C4-2B (cell line): ENCODE measurements around the gene NRN1L.
A peak's percentile ranks its signal among the peaks of the same experiment; 100 is the strongest.

Experiments
- H3K27ac ChIP-seq: fragments of 450-650 bp; 2 replicates; pipeline ENCODE4 v1.5.1; 2017
- ZFX ChIP-seq: fragments of 450-650 bp; IDR thresholded peaks from 2 replicates; pipeline ENCODE4 v1.6.1; 2017
- TF ChIP-seq, protein P1 (sequence below): fragments of 450-650 bp; conservative IDR thresholded peaks from 2 replicates; pipeline ENCODE4 v1.5.1; 2017; ENCODE audit warnings: mild to moderate bottlenecking

NRN1L gene

DNA sequence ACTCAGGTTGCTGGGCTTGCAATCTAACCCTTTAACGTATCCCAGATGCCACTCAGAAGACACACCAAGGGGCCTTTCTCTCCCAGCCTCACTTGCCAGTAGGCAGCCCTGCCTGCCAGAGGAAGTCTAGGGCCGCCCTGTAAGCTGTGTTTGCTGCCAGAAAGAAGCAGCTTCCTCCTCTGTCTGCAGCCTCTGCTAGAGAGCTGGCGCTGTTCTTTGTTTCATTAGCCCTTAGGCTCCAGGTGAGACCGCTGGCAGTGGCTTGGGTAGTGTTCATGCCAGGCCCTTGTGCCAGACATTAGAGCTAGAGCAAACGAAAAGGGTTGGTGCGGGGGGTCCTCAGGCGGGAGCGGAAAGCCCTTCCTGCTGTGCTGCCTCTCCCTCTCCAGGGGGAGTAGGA is 38.1 kb downstream of the NRN1L start:
- TF ChIP-seq, protein P1, sequence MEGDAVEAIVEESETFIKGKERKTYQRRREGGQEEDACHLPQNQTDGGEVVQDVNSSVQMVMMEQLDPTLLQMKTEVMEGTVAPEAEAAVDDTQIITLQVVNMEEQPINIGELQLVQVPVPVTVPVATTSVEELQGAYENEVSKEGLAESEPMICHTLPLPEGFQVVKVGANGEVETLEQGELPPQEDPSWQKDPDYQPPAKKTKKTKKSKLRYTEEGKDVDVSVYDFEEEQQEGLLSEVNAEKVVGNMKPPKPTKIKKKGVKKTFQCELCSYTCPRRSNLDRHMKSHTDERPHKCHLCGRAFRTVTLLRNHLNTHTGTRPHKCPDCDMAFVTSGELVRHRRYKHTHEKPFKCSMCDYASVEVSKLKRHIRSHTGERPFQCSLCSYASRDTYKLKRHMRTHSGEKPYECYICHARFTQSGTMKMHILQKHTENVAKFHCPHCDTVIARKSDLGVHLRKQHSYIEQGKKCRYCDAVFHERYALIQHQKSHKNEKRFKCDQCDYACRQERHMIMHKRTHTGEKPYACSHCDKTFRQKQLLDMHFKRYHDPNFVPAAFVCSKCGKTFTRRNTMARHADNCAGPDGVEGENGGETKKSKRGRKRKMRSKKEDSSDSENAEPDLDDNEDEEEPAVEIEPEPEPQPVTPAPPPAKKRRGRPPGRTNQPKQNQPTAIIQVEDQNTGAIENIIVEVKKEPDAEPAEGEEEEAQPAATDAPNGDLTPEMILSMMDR = no peak
- TF ChIP-seq ZFX = no peak
- H3K27ac ChIP-seq = peak overlapping the region; percentile 83

DNA sequence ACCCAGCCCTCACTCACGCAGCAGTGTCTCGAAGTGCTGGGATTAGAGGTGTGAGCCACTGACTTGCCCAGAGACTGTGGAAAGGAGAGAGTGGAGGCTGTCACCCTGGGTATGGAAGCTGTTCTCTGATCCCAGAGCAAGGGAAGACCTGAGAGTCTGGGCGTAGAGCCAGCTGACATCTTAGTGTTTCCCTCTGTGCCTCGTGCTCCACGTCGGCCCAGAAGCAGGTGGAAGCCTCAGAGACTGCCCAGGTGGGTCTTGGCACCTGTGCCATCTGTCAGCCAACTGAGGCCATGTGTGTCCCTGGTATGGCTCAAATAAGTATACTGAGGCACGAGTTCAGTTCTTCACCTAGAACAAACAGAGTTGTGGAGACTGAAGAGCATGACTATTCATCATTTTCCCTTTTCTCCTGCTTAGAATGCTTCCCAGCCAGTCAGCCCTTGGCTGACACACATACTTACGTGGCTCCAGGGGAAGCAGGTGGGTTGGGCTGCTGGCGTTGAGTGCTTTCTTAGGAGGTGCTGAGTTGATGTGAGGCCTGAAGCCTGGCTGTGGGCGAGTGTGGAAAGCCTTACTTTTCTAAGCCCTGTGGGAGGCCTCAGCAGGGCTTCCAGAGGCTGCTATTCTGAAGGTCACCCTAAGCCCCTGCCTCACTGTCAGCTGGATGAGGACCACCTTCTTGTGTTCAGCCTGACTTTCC is 38.9 kb downstream of the NRN1L start:
- TF ChIP-seq, protein P1 = no peak
- no peak for TF ChIP-seq ZFX
- H3K27ac ChIP-seq = peak overlapping the region; percentile 83

DNA sequence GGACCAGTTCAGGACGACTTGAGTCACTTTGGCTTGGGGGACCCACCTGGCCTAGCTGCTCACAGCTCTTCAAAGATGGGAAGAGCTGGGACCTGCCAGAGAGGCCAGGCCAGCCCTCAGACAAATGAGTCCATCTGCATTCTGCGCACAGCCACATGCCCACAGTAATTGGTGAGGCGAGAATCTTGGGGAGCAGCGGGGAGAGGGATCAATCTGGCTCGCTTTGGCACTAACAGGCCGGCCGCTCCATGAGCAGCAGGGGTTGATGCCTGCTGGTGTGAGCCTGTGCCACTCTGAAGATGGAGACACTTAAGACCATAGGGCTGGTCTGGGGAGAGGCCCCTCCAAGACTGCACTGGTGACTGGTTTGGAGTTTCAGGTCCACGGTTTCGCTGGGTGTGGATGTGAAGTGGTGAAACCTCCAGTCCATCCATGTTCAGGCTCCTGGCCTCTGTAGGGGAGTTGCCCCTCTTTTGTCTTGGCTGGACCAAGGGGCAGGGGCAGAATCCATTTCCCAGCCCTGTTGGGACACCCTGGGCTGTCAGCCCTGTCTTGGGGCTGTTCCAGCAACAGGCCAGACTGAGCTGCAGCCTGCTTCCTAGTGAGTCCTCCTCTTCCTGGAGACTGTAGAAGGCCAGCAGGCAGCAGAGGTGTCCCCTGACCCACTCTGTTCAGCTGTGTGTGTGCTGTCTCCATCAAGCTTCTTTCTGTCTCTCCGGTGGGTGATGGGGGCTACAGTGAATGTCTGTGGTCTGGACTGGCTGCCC is 39.6 kb downstream of the NRN1L start:
- peak overlapping the region; percentile 83 for H3K27ac ChIP-seq
- TF ChIP-seq ZFX = no peak
- TF ChIP-seq, protein P1 = no peak

DNA sequence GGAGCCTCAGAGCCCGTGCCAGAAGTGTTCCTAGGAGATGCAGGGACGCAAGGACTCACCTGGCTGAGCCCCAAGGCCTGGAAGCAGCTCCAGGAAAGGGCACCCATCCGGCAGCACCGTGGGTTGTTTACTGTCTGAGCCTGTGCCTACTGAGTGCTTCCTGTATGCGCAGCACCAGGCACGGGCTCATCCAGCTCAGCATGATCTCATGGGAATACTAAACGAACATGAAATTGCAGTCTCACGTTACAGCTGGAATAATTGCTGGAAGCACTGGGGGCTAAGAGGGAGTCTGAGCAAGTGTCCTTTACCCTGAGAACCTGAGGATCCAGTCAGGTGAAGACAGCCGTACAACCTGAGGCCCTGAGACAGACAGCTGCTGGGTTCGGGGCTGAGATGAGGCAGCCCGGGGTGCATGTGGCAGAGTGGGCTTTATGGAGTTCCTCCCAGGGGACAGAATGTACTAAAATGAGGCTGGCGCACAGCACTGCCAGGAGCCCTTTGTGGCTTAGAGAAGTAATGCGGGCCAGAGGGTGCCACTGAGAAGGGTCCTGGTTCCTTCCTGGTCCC is 41.6 kb downstream of the NRN1L start:
- H3K27ac ChIP-seq = peak overlapping the region; percentile 97
- TF ChIP-seq, protein P1 = no peak; the same call in 1 of the 2 replicates
- no peak for TF ChIP-seq ZFX

DNA sequence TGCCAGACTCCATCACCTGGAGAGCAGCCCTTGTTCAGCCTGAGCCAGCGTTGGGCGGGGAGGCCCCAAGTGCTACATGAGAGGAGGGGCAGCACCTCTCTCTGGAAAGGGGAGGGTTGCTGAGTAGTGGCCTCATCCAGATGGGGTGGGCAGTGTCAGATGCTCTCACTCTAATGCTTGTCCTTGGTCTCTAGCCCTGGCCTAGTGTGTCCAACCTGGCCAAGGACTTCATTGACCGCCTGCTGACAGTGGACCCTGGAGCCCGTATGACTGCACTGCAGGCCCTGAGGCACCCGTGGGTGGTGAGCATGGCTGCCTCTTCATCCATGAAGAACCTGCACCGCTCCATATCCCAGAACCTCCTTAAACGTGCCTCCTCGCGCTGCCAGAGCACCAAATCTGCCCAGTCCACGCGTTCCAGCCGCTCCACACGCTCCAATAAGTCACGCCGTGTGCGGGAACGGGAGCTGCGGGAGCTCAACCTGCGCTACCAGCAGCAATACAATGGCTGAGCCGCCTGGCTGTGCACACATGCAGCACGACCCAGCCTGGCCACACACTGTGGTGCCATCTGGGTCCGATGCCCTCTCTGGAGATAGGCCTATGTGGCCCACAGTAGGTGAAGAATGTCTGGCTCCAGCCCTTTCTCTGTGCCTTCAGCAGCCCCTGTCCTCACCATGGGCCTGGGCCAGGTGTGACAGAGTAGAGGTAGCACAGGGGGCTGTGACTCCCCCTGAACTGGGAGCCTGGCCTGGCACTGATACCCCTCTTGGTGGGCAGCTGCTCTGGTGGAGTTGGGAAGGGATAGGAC is 42.7 kb downstream of the NRN1L start:
- H3K27ac ChIP-seq = peak overlapping the region; percentile 97
- TF ChIP-seq, protein P1 = no peak
- no peak for TF ChIP-seq ZFX

DNA sequence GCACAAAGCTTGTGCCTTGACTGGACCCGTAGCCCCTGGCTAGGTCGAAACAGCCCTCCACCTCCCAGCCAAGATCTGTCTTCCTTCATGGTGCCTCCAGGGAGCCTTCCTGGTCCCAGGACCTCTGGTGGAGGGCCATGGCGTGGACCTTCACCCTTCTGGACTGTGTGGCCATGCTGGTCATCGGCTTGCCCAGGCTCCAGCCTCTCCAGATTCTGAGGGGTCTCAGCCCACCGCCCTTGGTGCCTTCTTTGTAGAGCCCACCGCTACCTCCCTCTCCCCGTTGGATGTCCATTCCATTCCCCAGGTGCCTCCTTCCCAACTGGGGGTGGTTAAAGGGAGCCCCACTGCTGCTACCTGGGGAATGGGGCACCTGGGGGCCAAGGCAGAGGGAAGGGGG is 43.5 kb downstream of the NRN1L start:
- H3K27ac ChIP-seq = peak overlapping the region; percentile 97
- TF ChIP-seq, protein P1 = no peak
- TF ChIP-seq ZFX = no peak
